Spleen (tissue), 7 donors: ENCODE data around the gene PCYT1A.

ENCODE experiments used
- POLR2A ChIP-seq, 3 donors: fragments of 450-650 bp; IDR thresholded peaks; one replicate each; pipeline ENCODE4 v1.5.1; 2017; ENCODE audit warnings: antibody characterized with exemption in 3 of 3, mild to moderate bottlenecking in 1 of 3
- TF ChIP-seq, protein P1 (sequence below), 11 experiments: fragments of 200-600 bp in 7 of 11; fragments of 450-650 bp in 4 of 11; sonication (generic) in 4 of 11; IDR thresholded peaks in 8 of 11; conservative IDR thresholded peaks in 3 of 11; 1 replicate in 7 of 11; 2 replicates in 4 of 11; pipeline versions ENCODE4 v1.4.0 to v1.8.0; 2016 to 2021; ENCODE audit warnings: antibody characterized with exemption in 11 of 11, inconsistent platforms in 4 of 11, mild to moderate bottlenecking in 1 of 11
- donor health status: DM: no; HTN: no; CAD: no; lungs with moderate emphysema.
- donor health status: DM: no; HTN: no; CAD: no.
- donor health status: DM: no; HTN: no; CAD: no.

- TF ChIP-seq POLR2A (IDR thresholded peaks at IDR 0.05), result no peak
- TF ChIP-seq, protein P1, sequence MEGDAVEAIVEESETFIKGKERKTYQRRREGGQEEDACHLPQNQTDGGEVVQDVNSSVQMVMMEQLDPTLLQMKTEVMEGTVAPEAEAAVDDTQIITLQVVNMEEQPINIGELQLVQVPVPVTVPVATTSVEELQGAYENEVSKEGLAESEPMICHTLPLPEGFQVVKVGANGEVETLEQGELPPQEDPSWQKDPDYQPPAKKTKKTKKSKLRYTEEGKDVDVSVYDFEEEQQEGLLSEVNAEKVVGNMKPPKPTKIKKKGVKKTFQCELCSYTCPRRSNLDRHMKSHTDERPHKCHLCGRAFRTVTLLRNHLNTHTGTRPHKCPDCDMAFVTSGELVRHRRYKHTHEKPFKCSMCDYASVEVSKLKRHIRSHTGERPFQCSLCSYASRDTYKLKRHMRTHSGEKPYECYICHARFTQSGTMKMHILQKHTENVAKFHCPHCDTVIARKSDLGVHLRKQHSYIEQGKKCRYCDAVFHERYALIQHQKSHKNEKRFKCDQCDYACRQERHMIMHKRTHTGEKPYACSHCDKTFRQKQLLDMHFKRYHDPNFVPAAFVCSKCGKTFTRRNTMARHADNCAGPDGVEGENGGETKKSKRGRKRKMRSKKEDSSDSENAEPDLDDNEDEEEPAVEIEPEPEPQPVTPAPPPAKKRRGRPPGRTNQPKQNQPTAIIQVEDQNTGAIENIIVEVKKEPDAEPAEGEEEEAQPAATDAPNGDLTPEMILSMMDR (IDR thresholded peaks at IDR 0.05 in 8 of 11, conservative IDR thresholded peaks at IDR 0.05 in 3 of 11), result no peak
Measured at GRCh38 chr3:196194542-196194915, 93.0 kb downstream of the PCYT1A start.
